ENCODE data around the gene AGO3. TPM values are rescaled to one million over a fixed set of nuclear protein-coding genes. Genes with fewer than 3 reads are reported as not detected.

AGO3 gene
- total RNA-seq, 1 donor from 2014 or later = 41.8 TPM

Other genes starting within 250 kb of the AGO3 start
- gene C1orf216, start 212.2 kb upstream of the AGO3 start, total RNA-seq = 5.4 TPM
- gene CLSPN, start 161.1 kb upstream of the AGO3 start, total RNA-seq = 1.9 TPM
- 19.5 TPM for gene AGO4, start 123.1 kb upstream of the AGO3 start, total RNA-seq
- gene AGO1, start 47.9 kb upstream of the AGO3 start, total RNA-seq = 28.2 TPM
- not detected for gene TEKT2, start 153.0 kb downstream of the AGO3 start, total RNA-seq
- 24.1 TPM for gene ADPRS, start 157.8 kb downstream of the AGO3 start, total RNA-seq
- 8.0 TPM for gene COL8A2, start 194.1 kb downstream of the AGO3 start, total RNA-seq
- 55.0 TPM for gene TRAPPC3, start 218.4 kb downstream of the AGO3 start, total RNA-seq
- gene MAP7D1, start 225.1 kb downstream of the AGO3 start, total RNA-seq = 68.3 TPM